GM03348 (cell line): ENCODE data around the gene UNC13B.
A peak's percentile ranks its signal among the peaks of the same experiment; 100 is the strongest.
"Not testable (repeated sequence)": the region's sequence is repeated elsewhere in the genome, so short reads cannot be mapped to it uniquely, and the experiment has no call there.

Source experiments
- DNase-seq: peaks from one replicate; pipeline ENCODE4 v3.0.0; 2012; ENCODE audit warnings: low spot score

The UNC13B gene

DNA sequence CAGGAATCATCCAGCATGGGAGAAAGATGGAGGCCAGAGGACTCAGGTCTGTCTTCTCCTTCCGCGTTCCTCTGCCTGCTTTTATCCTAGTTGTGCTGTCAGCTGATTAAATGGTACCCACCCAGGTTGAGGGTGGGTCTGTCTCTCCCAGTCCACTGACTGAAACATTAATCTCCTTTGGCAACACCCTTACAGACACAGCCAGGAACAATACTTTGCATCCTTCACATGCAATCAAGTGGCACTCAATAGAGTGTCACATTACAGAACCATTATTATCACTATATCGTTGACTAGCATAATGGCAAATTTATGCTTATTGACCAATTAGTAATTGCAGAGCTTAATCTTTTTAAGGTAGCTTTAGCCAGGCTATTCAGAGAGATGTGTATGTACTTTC lies 64.8 kb downstream of the UNC13B start:
- no peak for DNase-seq

DNA sequence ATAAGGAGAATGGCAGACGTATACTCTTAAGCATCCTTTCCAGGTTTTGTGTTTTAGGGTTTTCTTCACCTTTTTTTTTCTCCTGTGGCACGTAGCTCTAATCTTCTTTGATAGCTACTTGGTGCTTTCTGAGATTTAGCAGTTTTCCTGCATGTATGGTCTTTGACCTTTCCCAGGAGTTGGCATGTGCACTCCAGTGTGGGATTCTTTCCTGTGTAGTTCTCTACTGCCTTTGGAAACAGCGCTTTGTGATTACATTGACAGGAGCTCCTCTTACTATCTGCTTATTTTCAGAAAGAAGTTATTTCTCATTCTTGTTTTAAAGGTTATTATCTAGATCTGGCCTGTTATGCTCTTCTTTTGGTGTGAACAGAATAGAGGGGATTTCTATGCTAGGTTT lies 65.5 kb downstream of the UNC13B start:
- DNase-seq: no peak

- DNase-seq: no peak
Measured at GRCh38 chr9:35229066-35229778, 67.4 kb downstream of the UNC13B start.

GRCh38 chr9:35229779-35230143 lies 68.0 kb downstream of the UNC13B start:
- no peak for DNase-seq

- DNase-seq: no peak
Measured at GRCh38 chr9:35232867-35233544, 71.2 kb downstream of the UNC13B start.

GRCh38 chr9:35236692-35237091 lies 74.9 kb downstream of the UNC13B start:
- no peak for DNase-seq

DNA sequence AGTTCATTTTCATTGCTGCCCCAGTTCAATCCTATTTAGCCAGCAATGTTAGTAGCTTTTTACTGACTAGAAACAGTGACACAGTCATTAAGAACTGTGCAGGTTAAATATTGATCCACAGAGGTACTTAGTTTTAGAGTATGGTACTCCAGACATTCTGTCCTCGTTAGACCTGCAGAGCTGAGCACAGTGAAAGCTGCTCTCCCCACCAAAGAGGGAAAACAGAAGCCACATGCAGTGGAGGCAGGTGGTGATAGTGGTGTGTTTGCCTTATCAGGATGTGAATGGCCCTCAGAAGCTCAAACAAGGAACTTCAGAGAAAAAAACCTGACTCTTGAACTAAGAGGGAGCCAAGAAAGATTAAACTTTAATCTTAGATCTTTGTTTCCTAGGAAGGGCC lies 75.5 kb downstream of the UNC13B start:
- DNase-seq: no peak

GRCh38 chr9:35245945-35246344 lies 84.1 kb downstream of the UNC13B start:
- not testable (repeated sequence) for DNase-seq

DNA sequence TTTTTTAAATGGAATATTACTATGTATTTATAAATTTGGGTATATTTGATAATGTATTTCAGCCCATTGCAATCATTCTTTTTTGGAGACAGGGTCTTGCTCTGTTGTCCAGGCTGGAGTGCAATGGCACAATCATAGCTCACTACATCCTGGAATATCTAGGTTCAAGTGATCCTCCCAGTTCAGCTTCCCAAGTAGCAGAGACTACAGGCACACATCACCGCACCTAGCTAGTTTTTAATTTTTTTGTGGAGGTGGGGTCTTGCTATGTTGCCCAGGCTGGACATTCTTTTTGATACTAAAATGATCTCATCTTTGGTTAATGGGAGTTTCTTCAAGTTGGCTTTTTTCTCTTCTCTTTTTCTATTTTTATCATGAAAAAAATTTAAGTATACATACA lies 91.3 kb downstream of the UNC13B start:
- DNase-seq: no peak

DNA sequence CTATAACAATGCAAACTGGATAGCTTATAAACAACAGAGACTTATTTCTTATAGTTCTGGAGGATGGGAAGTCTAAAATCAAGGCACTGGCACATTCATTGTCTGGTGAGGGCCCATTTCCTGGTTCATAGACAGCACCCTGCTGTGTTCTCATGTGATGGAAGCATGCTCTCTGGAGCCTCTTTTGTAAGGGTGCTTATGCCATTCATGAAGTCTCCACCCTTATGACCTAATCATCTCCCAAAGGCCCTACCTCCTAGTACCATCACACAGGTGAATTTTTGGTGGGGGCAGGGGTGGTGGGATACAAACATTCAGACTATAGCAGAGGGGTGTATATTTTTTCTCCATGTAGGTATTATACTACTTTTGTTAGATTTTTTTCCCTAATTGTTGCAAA lies 92.4 kb downstream of the UNC13B start:
- no peak for DNase-seq

DNA sequence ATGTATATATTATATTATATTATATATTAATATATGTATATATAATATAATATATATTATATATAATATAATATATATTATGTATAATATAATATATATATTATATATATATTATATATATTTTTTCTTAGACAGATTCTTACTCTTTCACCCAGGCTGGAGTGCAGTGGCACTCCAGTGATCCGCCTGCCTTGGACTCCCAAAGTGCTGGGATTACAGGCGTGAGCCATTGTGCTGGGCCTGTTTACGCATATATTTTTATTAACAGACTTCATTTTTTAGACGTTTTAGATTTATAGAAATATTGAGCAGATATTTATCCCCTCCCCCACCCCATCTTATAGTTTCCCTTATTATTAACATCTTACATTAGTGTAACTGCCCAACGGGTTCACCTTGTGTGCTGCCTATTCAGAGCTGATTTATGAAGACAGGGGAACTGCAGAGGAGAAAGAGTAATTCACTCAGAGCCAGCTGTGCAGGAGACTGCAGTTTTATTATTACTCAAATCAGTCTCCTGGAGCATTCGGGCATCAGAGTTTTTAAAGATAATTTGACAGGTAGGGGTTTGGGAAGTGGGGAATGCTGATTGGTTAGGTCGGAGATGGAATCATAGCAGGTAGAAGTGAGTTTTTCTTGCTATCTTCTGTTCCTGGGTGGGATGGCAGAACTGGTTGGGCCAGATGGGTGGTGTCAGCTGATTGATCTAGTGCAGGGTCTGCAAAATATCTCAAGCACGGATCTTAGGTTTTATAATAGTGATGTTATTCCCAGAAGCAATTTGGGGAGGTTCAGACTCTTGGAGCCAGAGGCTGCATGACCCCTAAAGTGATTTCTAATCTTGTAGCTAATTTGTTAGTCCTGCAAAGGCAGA lies 93.4 kb downstream of the UNC13B start:
- DNase-seq: no peak

DNA sequence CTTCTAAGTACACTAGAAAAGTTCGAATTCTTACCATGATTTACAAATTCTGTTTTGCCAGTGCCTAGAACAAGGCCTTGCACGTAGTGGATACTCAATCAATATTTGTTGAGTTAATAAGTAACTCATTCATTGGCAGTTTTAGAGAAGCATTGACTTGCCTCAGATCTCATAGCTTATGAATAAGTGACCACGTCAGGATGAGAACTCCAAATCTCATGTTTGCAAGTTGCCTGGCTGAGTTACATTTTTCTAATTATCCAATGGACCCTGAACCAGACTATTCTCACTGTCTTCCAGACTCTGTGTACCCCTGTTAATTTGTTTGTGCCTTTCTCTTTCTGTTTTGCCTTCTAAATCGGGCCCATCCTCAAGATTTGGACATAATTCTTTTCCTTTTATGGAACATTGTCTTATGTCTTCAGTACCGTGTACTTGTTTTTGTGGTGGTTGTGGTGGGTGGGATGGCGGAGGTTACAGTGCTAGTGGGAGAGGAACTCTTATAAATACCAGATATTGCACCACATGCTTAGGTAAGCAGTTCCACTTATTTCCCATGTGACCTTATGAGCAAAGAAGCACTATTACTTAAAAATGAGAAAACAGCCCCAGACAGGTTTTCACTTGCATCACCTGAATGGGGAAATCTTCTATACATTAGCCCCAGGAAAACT lies 96.3 kb downstream of the UNC13B start:
- no peak for DNase-seq

DNA sequence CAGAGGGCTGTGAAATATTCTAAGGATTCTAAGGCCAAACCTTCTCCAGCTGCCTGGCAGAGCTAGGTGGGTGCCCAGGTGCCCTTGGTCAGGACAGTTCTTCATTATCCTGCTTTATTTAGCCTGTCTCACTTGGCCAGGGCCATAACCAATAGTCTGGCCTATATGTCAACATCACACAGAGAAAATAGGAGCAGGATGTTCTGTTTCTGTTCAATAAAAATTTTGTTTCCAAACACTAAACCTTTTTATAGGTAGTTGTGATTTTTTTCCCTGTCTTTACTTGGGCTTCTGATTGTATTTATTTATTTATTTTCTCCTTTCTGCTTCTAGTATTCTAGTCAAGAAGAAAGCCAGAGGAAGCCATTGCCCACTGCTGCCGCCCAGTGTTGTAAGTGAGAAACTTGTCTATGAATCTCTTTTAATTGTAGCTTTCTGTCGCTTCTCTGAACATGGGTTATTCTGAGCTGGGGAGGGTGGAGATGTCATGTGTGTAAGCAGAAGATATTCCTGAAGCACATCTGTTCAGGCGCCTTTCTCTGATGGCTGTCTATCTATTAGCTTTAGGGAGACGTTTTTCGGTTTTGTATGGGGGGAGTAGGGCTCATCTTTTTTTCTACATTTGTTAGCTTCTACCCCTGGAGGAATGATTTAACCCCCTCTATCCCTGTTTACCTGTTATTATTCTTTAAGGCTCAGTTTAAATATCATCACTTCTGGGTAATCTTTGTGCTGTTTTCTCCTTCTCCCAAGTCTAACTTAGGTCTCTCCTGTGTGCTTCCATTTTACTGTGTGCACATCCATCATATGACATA lies 97.1 kb downstream of the UNC13B start:
- peak; percentile 54 for DNase-seq

DNA sequence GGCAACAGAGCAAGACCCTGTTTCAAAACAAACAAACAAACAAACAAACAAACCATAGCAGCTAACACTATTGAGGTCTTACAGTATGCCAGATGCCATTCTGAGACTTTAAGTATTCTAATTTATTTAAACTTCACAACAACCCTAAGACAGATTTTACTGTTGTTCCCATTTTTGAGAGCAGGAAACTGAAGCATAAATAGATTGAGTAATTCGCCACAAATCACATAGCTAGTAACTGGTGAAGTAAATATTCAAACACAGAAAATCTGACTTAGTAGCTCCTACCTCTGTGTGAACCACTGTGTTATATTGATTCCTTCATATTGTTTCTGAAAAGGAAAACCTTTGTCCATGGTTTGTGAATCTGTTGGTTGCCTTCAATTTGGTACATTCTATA lies 98.4 kb downstream of the UNC13B start:
- no peak for DNase-seq

- no peak for DNase-seq
Measured at GRCh38 chr9:35262064-35262463, 100.3 kb downstream of the UNC13B start.

DNA sequence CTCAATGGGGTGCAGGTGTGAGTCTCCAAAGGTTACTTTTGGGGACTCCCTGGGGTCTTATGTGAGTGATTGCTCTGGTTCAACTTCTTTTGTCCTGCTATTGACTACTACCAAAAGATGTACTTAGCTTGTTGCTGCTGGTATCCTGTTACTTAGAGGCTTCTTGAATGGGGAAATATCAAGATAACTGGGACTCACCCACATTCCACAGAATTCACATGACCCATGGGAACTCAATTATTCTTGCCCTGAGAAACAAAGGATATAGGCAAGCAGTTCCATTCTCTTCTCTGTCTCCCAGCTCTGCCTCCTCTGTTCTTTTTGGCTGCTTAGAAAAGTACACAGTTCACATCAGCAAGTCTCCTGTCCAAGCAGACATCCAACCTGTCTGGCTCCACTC lies 105.9 kb downstream of the UNC13B start:
- peak; percentile 35 for DNase-seq

- DNase-seq: no peak
Measured at GRCh38 chr9:35269919-35270318, 108.1 kb downstream of the UNC13B start.

- DNase-seq: no peak
Measured at GRCh38 chr9:35271637-35272036, 109.8 kb downstream of the UNC13B start.

DNA sequence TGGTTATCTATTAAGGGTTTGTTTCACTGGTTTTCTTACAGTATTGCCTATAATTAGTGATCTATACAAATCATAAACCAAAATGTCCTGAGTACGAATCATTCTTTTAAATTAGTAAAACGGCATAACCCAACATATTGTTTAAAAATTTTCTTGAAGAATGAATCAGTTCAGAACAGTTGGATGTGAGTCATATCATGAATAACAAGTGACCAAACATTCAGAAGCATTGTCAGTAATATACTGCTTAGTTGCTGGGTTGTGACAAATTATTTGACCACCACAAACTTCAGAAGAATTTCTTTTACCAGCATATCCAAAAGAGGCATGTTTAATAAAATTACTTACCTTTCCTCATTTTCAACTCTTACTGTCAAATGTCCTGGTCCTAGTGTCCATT lies 111.2 kb downstream of the UNC13B start:
- DNase-seq: peak; percentile 24

DNA sequence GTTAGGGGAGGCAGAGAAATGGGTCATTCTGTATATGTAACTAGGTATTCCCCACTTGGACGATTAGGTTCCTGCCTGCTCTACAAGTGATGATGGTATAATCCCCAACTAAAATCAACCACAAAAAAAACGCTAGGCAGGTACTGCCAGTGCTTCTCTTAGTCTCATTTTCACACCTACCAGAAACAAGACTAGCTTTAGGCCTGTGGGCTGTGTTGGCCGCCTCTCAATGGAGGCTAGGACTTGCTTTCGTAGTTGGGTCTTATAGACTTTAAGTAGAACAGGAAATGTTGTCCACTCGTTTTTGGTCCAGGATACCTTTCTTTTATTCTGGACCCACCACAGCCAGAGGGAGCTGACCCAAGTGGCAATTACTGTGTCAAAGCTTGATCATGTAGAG lies 111.8 kb downstream of the UNC13B start:
- DNase-seq: no peak

DNA sequence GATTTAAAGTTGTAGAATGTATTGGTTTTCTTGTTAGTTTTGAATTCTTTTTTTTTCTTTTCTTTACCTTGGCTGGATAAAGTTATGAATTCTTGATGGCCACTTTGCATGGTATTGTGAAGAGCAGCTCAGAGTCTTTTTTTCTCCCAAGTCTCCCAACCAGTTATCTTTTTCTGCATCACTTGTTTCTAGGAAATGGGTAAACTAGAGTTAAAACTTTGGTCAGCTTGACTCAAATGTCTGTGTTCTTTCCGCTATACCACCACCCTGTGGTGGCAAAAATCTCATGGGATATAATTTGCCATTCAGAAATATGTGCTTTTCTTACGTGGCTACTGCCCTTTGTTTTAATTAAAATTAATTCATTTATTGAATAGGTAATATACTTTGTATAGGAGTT lies 113.2 kb downstream of the UNC13B start:
- DNase-seq: no peak

GRCh38 chr9:35277171-35277520 lies 115.3 kb downstream of the UNC13B start:
- DNase-seq: no peak
